GM19043 (cell line): Measurements from ENCODE around the gene CAMKK1.

Experiments
- ATAC-seq: cut with Tn5 transposase; IDR thresholded peaks from one replicate; pipeline ENCODE4 v1.9.1; 2021; ENCODE audit warnings: low read depth; ENCODE audit not compliant: unreplicated experiment

The CAMKK1 gene

GRCh38 chr17:3817851-3818605 is 74.8 kb downstream of the CAMKK1 start:
- ATAC-seq = no peak

- no peak for ATAC-seq
Measured at GRCh38 chr17:3815925-3816324, 76.9 kb downstream of the CAMKK1 start.

- ATAC-seq = no peak
Measured at GRCh38 chr17:3815122-3815521, 77.7 kb downstream of the CAMKK1 start.

GRCh38 chr17:3814361-3814760 is 78.5 kb downstream of the CAMKK1 start:
- ATAC-seq = no peak

GRCh38 chr17:3813171-3813570 is 79.7 kb downstream of the CAMKK1 start:
- ATAC-seq = no peak

- ATAC-seq = no peak
Measured at GRCh38 chr17:3812771-3813170, 80.1 kb downstream of the CAMKK1 start.

- ATAC-seq = no peak
Measured at GRCh38 chr17:3812284-3812683, 80.6 kb downstream of the CAMKK1 start.
